NCI-H2029 treated with DMSO at 0.1 percent for 48 hours (cell line): ENCODE measurements around the gene IFNG.
A peak's percentile ranks its signal among the peaks of the same experiment; 100 is the strongest.

Experiments
- DNase-seq: peaks from one replicate; lab custom pipeline; 2025; lab: John Stamatoyannopoulos, UW

IFNG gene

DNA sequence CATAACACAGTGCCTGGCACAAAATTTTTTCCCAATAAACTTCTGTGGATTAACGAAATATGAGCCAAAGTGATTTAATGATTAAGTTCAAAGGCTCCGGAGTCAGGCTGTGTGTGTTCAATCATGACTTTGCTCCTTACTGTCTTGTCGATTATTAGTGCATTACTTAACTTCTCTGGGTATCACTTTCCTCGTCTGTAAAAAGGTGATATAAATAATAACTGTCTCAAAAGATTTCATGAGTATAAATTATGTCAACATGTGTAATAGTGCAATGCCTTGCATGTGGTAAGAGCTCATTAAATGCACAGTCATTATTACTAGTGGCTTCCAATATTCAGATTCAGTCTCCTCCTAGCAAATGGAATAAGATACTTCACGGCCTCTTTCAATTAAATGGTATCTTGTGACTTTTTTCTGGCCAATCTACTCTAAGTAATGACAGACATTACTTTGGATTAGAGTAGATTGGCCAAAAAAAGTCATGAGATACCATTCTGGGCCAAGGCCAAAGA, 6.8 kb upstream of the IFNG start:
- no peak for DNase-seq

DNA sequence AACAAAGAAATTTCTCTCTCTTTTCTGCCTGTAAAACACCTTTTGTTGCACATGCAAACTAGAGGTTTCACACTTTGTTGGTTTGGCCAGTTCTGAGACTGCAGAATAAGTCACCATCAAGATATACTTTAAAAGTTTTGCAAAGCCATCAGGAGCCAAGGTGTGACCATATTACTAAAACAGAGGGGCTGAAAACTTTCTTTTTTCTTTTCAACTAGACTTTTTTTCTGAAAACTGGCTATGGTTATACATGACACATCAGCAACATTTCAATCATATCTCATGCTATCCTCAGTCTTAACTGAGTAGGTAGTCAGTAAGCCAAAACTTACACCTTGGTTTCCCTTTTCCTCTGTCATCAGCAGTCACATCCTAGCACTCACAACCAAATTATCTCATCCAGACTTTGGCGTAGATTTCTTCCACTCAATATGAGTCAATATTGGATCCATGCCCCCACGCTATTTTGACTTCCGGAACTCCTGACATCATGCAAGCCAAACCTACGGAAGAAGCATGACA, 4.1 kb upstream of the IFNG start:
- no peak for DNase-seq

DNA sequence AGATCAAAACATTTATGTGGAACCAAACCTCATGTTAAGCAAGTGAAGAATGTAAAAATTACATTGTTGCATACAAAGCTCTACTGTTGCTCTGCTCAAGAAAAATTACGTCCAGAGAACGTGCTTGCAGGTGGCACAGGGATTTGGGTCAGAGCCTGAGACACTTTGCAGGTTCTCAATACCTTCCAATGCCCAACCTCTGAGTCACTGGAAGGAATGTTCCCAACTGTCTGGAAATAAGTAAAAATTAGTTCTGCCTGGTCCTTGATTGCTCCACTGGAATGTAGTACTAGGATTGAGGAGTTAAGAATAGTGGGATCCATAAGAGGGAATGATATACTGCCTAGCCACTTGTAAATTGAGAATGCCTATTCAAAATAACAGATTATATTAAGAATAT, 2.8 kb upstream of the IFNG start:
- no peak for DNase-seq

DNA sequence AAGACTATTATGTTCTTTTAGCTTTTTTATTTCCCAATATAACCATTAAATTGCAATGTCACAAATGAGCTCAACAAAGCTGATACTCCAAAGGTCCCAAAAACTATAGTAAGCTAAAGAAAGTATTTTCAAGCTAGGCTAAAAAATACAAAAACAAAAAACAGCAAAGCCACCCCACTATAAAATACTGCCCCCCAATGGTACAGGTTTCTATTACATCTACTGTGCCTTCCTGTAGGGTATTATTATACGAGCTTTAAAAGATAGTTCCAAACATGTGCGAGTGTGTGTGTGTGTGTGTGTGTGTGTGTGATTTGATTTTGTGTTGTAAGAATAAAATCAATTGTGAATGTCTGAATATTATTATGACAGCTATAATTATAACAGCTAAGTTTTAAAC, 1.1 kb downstream of the IFNG start:
- peak; percentile 2 for DNase-seq

DNA sequence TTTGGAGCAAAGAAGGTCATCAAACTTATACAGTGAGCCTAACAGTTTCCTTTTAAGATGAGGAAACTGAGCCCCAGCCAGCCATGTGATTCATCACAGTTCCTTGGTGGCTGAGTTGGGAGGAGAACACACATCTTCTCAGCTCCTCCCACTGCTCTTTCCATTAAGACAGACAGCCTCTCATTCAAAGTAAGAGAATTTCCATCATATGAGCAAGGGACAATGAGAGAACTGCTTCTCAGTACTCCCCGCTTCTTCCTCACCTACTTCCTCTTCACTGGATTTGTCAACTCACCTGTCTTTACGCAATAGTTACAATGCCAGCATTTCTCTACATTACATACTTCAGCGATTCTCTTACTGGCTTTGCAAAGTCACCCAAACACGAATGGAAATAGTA, 2.2 kb downstream of the IFNG start:
- no peak for DNase-seq

DNA sequence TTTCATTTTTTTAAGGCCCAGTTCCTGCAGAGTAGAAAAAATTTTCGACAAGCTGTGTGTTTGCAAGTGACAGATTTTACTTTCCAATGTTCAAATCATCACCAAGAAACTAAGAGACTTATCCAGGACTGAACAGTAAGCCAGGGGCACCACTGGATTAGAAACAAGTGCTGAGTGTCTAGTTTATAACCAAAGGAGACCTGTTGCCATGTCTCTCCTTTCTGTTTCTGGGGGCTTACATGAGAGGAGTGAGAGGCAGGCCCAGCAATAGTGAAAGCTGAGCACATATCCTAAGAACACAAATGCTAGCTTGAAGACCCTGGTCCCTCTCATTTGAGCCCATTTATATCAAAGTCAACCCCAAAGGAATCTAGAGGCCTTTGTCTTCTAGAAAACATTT, 2.9 kb downstream of the IFNG start:
- DNase-seq = no peak

DNA sequence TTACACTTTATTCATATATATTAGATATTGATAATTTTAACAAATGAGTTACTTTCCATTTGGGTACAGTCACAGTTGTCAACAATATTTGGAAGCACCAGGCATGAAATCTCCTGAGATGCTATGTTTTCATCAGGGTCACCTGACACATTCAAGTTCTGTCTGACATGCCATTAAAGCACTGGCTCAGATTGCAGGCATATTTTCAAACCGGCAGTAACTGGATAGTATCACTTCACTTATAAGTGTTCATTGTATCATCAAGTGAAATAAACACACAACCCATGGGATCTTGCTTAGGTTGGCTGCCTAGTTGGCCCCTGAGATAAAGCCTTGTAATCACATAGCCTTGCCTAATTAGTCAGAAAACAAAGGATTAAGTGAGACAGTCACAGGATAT, 4.8 kb downstream of the IFNG start:
- peak; percentile 61 for DNase-seq

DNA sequence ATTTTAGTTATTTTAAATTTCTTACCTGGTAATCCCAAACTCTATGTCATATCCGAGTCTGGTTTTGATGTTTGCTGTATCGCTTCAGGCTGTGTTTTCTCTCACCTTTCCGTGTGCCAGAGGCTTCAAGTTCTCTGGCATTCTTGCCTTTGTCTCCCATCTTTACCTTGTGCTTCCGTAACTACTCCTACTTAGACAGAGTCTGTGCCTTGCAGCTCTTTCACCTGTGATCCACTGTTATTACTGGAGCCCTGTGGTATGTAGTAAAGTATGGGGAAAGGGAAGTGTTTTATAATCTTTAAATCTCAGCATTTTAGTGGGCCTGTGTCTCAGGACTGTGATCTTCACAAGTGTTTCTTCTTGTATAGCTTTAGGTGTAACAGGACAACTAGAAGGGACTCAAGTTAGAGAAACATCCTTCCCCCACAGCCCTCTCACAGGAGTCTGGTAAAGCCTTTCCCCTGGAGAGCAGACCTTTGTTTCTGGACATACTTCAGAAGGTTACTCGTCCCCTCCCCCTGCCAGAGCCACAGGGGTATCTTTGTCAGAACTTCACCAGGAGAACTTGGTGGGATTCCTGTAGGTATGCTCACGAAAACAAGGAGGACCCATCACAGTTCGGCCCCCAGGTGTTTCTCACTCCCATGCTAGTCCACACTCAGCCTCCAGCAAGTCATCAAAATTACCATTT, 11.1 kb downstream of the IFNG start:
- DNase-seq = no peak

DNA sequence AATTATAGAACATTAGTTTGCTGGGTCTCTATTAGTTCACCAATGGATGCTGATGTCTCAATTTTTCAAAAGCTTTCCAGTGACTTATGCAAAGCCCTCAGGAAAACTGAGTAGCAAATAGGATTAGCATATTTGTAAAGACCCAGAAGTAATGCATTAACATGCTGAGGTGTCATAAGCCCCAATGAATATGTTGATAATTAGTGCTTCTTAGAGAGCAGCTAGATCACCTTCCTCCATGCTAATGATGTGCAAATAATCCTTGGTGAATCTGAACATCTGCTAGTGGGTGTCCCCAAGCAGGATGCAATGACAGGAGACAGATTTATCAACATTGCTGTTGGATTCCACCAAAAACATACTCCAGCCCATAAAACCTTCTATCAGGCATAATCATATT, 19.0 kb downstream of the IFNG start:
- DNase-seq = no peak

DNA sequence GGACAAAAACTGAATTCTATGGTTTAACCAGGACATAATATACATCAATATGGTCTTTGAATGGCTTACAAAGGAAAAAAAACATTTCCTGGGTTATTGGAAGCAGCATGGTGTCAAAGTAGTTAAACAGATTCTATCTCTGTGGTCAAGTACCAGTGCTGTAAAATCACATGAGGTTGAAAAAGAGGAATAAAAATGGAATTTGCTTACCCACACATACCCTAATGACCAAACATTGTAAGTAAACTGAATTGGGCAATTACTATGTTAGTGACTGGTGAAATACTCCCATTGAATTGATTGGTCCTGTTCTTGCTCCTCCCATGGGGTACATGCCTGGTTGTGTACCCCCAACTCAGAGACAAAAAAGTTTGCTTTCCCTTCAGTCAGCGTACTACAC, 19.6 kb downstream of the IFNG start:
- DNase-seq = no peak

DNA sequence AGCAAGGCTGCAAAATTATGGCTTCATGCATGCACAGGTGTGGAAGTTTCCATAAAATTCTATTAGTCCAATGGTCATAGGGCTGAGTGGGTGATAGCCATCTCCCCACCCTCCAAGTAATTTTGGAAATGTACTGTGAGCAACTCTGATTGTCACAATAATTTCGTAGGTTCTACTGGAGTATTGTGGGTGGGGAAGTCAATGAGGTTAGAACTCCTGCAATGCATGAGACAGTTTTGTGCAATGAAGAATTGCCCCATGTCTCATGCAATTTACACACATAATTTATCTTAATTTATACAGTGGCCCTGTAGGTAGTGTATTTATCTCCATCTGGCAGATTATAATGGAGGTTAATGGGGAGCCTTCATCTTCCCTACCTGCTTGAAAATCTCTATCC, 20.5 kb downstream of the IFNG start:
- no peak for DNase-seq

DNA sequence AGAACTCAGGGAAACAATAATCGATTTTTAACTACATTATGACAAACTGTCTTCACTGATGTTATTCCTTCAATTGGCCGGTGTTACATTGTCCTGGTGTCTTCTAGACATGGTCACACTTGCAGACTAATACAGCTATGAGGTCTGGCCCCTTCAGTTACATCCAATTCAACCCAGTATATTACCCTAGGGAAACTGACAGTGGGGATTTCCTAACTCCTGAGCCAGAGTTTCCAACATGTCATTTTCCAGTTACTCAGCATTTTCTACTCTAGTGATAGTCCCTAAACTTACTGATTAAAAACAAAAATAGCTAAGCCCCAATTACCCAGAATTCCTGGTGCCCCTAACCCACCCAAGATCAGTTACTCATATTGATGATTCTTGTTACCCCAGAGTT, 21.1 kb downstream of the IFNG start:
- no peak for DNase-seq

DNA sequence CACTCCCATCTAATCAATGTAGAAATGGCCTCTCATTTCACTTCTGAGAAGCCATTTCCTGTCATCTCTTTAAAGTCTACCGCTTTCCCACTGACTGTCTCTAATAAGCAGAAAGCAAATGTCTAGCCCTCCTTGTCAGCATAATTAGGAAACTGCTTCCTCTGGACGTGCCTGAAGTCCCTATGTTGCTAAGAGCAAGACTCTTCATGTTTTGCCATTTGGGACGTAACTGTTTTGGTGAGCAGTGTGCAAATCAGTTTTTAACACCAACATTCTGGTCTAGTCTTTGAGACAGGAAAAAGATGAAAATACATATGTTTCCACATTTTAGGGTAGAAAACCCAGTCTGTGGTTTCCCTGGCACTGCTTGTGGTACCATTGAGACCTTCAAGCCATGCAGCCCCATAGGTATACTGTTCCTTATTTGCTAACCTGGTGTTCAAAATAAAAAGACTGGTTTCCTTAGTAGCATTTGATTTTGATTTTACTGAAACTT, 22.2 kb downstream of the IFNG start:
- no peak for DNase-seq

DNA sequence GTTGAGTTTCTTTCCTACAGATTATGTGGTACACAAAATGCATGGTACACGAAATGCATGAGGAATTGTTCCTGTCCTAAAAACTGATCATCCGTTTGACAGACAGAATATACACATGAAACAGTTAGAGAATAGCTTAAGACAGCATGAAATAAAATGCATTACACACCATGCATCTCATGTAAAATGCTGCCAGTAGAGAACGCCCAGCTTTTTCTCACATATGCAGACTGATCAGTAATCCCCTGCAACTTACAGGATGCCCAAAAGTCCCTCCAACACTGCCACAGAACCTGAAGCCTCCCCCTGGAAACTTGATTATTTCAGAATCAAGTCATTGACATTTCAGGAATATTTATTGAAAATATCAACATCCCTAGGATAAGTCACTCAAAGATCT, 24.0 kb downstream of the IFNG start:
- no peak for DNase-seq

DNA sequence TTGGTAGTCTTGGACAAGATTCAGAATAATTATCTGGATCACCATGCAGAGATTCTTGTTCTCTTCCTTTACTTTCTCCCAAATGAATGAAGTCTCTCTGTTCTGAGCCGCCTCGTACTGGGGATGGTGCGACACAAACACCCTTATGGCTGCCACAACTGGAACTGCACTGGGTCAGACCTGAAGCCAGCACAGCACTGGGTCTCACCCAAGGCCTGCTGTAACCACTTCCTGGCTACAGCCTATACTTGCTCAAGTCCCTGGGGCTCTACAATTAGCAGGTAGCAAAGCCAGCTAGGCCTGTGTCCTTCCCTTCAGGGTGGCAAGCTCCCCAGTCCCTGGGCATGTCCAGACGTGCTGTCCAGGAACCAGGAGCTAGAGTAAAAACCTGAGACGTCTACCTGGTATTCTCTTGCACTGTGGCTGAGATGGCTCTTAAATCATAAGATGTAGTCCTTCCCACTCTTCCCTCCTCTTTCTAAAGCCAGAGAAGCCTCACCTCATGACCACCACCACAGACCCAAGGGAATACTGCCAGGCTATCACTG, 27.6 kb downstream of the IFNG start:
- no peak for DNase-seq

DNA sequence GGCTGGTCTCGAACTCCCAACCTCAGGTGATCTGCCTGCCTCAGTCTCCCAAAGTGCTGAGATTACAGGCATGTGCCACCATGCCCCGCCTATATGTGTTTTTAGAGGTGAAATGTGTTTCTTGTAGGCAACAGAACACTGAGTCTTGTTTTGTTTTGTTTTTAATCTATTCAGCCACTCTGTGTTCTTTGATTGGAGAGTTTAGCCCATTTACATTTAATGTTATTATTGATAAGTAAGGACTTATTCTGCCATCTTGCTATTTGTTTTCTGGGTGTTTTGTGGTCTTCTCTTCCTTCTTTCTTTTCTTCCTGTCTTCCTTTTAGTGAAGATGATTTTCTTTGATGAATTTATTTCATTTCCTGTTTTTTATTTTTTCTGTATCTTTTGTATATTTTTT, 29.6 kb downstream of the IFNG start:
- no peak for DNase-seq

DNA sequence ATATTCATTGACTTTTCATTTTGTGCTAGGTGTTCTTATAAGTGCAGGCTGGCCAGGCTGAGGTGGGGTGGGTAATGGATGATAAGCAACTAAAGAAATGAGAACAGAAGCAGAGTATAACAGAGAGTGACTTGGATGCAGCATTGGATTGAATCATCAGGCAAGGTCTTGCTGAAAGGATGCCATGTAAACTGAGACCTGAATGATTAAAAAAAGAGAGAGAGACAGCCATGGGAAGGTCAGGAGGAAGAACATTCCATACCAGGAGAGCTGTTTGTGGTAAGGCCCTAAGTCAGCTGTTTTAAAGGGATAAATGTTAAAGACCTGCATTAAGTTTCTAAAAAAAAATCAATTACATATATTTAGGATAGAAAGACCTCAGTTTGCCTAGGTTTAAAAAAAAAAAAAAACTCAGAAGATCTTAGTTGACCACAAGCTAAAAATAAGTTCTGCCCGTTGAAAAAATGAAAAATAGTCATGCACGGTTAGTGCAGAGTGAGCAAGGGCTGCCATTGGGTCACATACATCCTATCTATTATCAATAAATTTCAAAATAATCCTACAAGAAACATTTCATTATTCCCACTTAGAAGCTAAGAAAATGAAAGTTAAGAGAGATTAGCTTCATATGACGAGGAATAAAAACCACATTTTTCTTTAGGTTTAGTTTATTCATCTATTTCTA, 37.2 kb downstream of the IFNG start:
- DNase-seq = no peak

DNA sequence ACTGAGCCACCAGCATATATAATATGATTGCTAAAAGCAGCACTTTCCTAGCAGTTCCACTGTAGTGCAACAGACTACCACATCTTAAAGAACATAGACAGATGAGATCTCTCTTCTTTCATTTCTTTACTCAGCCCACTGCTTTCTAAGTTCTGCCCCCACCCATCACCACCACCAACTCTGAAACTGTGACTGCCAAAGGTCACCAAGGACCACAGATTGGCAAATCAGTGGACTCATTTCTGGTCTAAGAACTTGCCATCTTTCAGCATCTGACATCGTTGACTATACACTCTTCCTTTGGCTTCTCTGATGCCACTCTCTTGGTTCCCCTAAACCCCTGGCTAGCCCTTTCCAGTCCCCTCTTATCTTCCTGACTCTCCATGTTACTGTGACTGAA, 38.4 kb downstream of the IFNG start:
- DNase-seq = no peak

DNA sequence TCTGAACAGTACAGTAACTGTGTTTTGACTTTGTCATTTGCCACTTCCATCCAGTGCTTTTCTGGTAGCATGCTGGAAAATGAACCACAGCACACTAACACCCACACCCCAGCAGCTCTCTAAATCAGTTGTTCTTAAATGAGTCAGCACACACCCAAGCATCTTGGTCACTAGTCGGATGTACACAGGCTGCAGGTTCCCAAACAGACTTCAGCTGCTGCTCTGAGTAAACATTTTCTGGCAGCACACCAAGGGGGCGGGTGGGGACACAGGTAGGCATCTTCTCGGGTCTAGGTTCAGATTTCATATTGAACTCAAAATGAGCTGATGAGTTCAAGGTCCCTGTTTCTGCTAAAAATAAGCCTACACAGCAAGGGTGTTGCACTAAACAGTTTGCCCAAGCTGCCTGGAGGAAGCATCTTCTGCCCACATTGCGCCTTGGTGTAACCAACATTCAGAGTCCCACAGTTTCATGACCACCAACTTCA, 39.8 kb downstream of the IFNG start:
- DNase-seq = no peak

DNA sequence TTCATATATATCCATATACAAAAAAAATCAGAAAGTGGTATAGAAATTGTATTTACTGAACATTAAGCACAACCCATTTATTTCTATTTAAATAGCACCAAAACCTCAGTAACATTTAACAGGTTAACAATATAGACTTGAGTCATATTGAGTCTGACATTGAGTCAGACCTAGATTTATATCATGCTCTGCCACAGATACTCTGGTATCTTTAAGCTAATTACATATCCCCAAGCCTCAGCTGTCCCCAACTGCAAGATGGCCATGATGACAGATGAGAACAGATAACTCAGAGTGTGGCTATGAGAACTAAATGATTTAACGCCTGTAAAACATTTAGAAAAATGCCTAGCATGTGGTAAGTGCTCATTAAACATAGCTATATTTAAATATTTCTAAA, 40.3 kb downstream of the IFNG start:
- DNase-seq = no peak

DNA sequence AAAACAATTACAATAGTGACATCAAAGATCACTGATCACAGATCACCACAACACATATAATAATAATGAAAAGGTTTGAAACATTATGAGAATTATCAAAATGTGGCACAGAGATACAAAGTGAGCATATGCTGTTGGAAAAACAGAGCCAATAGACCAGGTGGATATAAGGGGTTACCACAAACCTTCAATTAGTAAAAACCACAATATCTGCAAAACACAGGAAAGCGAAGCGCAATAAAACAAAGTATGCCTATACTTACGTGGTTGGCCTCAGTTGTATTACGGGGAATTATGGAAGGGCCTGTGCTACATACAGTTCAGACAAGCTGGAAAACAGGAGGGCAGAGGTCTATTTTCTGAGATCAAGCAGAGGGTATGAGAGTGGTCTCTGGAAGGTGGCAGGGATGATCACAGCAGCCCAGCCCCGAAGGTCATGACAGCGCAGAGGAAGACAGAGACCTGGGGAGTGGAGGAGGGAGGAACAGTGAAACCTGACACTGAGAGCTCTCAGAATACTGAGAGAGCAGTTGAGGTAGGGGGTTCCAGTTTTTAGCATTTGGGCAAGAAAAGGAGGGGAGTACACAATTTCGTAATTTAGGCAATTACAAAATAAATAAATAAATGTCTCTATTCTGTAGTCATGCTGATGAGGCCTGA, 41.3 kb downstream of the IFNG start:
- DNase-seq = no peak

DNA sequence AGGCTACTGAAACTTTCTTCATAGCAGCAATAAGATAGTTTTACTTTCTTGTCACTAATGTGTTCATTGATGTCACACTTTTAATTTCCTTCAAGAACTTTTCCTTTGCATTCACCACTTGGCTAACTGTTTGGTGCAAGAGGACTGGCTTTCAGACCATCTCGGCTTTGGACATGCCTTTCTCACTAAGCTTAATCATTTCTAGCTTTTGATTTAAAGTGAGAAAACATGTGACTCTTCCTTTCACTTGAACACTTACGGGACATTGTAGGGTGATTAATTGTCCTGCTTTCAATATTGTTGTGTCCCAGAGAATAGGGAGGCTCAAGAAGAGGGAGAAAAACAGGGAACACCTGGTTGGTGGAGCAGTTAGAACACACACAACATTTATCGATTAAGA, 41.9 kb downstream of the IFNG start:
- no peak for DNase-seq
